ENCODE results near the gene NKIRAS2. TPM values are rescaled to one million over a fixed set of nuclear protein-coding genes. Genes with fewer than 3 reads are reported as not detected.

NKIRAS2 gene
- total RNA-seq, 4 donors from 2014 or later, result 34.0 to 48.6 (median 35.7) TPM

- H3K27ac ChIP-seq, result peak overlapping the region; percentile 61 to 88 (median 83)
- peaks cover 51 to 80% (median 59%) of the 10 kb centered on the region in 3 donors for H3K4me1 ChIP-seq
- no peak for DNase-seq
- peaks cover 24 to 99% (median 52%) of the 10 kb centered on the region in 3 donors for H3K36me3 ChIP-seq
- H3K27me3 ChIP-seq, result no peaks in the 10 kb centered on the region
- WGBS, 2 donors, result 18 to 30% methylated on average over 6 of the region's 11 CpGs
- intact Hi-C loops (cut with DNase I), result no loop called here
- no peak for TF ChIP-seq POLR2A (IDR thresholded peaks at IDR 0.05)
- TF ChIP-seq CTCF (IDR thresholded peaks at IDR 0.05), result peak in 1 of 6 experiments; percentile 19
- H3K9me3 ChIP-seq, result no peaks in the 10 kb centered on the region
- H3K4me3 ChIP-seq, result peak overlapping the region in 2 of 4 donors; percentile 2 to 9
Observed at GRCh38 chr17:41976142-41976768, 43.6 kb upstream of the NKIRAS2 start.

- Histone ChIP-seq H3K27me3 (no peaks in the 10 kb centered on the region), H3K36me3 (peaks cover 28 to 99% (median 48%) of the 10 kb centered on the region in 3 donors), H3K9me3 (no peaks in the 10 kb centered on the region), H3K4me1 (peaks cover 46 to 77% (median 49%) of the 10 kb centered on the region in 3 donors), H3K27ac (peak overlapping the region; percentile 61 to 88 (median 83)), H3K4me3 (no peak overlapping the region)
- WGBS, 2 donors, result 42 to 57% methylated on average over 4 of the region's 4 CpGs
- no peak for DNase-seq
- intact Hi-C loops (cut with DNase I), result no loop called here
- no peak for TF ChIP-seq CTCF (IDR thresholded peaks at IDR 0.05)
- TF ChIP-seq POLR2A (IDR thresholded peaks at IDR 0.05), result no peak
Observed at GRCh38 chr17:41977991-41978390, 41.9 kb upstream of the NKIRAS2 start.

- no peak for DNase-seq
- 39 to 72% methylated on average over 12 to 14 of the region's 14 CpGs for WGBS, 2 donors
- Histone ChIP-seq H3K4me3 (no peak overlapping the region), H3K36me3 (peaks cover 10 to 99% (median 30%) of the 10 kb centered on the region in 3 donors), H3K27me3 (no peaks in the 10 kb centered on the region), H3K27ac (peak overlapping the region in 3 of 4 donors; percentile 36 to 61 (median 54)), H3K4me1 (peaks cover 14 to 45% (median 20%) of the 10 kb centered on the region in 3 donors), H3K9me3 (no peaks in the 10 kb centered on the region)
- TF ChIP-seq CTCF (IDR thresholded peaks at IDR 0.05), result no peak
- no peak for TF ChIP-seq POLR2A (IDR thresholded peaks at IDR 0.05)
- intact Hi-C loops (cut with DNase I), result no loop called here
Observed at GRCh38 chr17:41982026-41982760, 37.7 kb upstream of the NKIRAS2 start.

- WGBS, 2 donors, result 97 to 98% methylated on average over 6 to 7 of the region's 8 CpGs
Observed at GRCh38 chr17:41984454-41984853, 35.4 kb upstream of the NKIRAS2 start.

More at GRCh38 chr17:41984454-41984853, 35.4 kb upstream of the NKIRAS2 start:
- TF ChIP-seq CTCF (IDR thresholded peaks at IDR 0.05), result no peak
- no peak for TF ChIP-seq POLR2A (IDR thresholded peaks at IDR 0.05)
- Histone ChIP-seq H3K27me3 (no peaks in the 10 kb centered on the region), H3K9me3 (no peaks in the 10 kb centered on the region), H3K4me3 (no peak overlapping the region), H3K27ac (no peak overlapping the region), H3K36me3 (peaks cover 14 to 99% (median 47%) of the 10 kb centered on the region in 3 donors), H3K4me1 (peaks cover 0 to 25% (median 10%) of the 10 kb centered on the region in 3 donors)
- intact Hi-C loops (cut with DNase I), result no loop called here
- DNase-seq, result no peak

Data from esophagus squamous epithelium (tissue), 5 donors.